ENCODE measurements around the gene ZFAND3. TPM values are rescaled to one million over a fixed set of nuclear protein-coding genes. Genes with fewer than 3 reads are reported as not detected.

ZFAND3 gene
- total and polyA plus RNA-seq, 2 donors (not counting 1 experiment from before 2014, with no cell fraction given), result 13.5 to 58.3 TPM

DNA sequence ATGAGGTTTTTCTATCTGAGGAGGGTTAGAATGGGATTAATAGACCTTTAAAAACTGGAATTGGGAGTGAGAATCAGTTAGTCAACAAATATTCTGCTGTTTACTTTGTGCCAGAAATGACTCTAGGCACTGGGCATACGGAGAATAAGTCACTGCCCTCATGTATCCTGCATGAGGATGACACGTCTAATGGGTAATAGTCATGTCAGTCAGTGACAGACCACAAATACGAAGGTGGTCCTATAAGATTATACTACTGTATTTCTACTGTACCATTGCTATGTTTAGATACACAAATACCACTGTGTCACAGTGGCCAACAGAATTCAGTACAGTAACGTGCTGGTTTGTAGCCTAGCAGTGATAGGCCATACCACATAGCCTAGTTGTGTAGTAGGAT is 30.7 kb downstream of the ZFAND3 start:
- Histone ChIP-seq H3K4me1 (ENCODE audit: control insufficient read depth in 2 of 2, insufficient read depth in 2 of 2, low read length in 2 of 2) (peaks cover 13 to 15% of the 10 kb centered on the region in 2 donors), H3K36me3 (replicated peaks in 1 of 2; ENCODE audit: control extremely low read depth in 1 of 2, control insufficient read depth in 1 of 2, extremely low read depth in 1 of 2, insufficient read depth in 2 of 2, low read length in 1 of 2) (peaks cover 0 to 5% of the 10 kb centered on the region in 2 experiments), H4K20me1 (ENCODE audit: control insufficient read depth, insufficient read depth, low read length, poor library complexity, severe bottlenecking) (peaks cover 60% of the 10 kb centered on the region), H3K9me3 (ENCODE audit: control extremely low read depth in 1 of 3, control insufficient read depth in 2 of 3, insufficient read depth in 1 of 3, low read length in 2 of 3) (no peaks in the 10 kb centered on the region), H3K27me3 (replicated peaks in 1 of 4; ENCODE audit: control extremely low read depth in 1 of 4, control insufficient read depth in 3 of 4, insufficient read depth in 4 of 4, low read length in 3 of 4) (no peaks in the 10 kb centered on the region), H3K4me3 (ENCODE audit: control extremely low read depth in 1 of 5, extremely low read depth in 1 of 5, insufficient read depth in 1 of 5, low read depth in 2 of 5, low read length in 4 of 5) (no peak overlapping the region), H2AFZ (ENCODE audit: insufficient read depth, low read depth, low read length, poor library complexity, severe bottlenecking) (no peak overlapping the region), H3K9ac (ENCODE audit: low read length) (no peak overlapping the region), H3K4me2 (replicated peaks; ENCODE audit: low read depth, low read length, poor library complexity, severe bottlenecking) (peak overlapping the region; percentile 35), H3K79me2 (ENCODE audit: control insufficient read depth, insufficient read depth, low read length) (peaks cover 93% of the 10 kb centered on the region), H3K27ac (ENCODE audit: low read length in 2 of 2) (no peak overlapping the region)
- WGBS (ENCODE audit: insufficient coverage), result 100% methylated on average over 1 of the region's 4 CpGs
- peak overlapping the region; percentile 42 for H3K4me3 Mint-ChIP-seq
- H3K27ac Mint-ChIP-seq, result peak overlapping the region; percentile 7
- no peaks in the 10 kb centered on the region for H3K9me3 Mint-ChIP-seq (ENCODE audit: insufficient read depth)
- peaks cover 57% of the 10 kb centered on the region for H3K4me1 Mint-ChIP-seq
- ChIA-PET POLR2A (no interaction called here), CTCF (interaction anchor here (0.9 kb wide), 1 partner anchor 9 kb away, joined by 3 read pairs; no protein-coding TSS in a partner anchor)
- TF ChIP-seq EZH2 (IDR thresholded peaks at IDR 0.05; ENCODE audit: borderline replicate concordance, insufficient read depth, low read depth, low read length, poor library complexity, severe bottlenecking), result no peak
- TF ChIP-seq, protein P1, sequence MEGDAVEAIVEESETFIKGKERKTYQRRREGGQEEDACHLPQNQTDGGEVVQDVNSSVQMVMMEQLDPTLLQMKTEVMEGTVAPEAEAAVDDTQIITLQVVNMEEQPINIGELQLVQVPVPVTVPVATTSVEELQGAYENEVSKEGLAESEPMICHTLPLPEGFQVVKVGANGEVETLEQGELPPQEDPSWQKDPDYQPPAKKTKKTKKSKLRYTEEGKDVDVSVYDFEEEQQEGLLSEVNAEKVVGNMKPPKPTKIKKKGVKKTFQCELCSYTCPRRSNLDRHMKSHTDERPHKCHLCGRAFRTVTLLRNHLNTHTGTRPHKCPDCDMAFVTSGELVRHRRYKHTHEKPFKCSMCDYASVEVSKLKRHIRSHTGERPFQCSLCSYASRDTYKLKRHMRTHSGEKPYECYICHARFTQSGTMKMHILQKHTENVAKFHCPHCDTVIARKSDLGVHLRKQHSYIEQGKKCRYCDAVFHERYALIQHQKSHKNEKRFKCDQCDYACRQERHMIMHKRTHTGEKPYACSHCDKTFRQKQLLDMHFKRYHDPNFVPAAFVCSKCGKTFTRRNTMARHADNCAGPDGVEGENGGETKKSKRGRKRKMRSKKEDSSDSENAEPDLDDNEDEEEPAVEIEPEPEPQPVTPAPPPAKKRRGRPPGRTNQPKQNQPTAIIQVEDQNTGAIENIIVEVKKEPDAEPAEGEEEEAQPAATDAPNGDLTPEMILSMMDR (IDR thresholded peaks at IDR 0.05), result no peak
- DNase-seq (no peak), ATAC-seq (ENCODE audit: low read depth) (no peak)
- H3K27me3 Mint-ChIP-seq, result no peaks in the 10 kb centered on the region
- intact Hi-C loops (cut with micrococcal nuclease), result no loop called here

GRCh38 chr6:37850728-37851285 is 31.3 kb downstream of the ZFAND3 start:
- H3K27ac Mint-ChIP-seq, result no peak overlapping the region
- CTCF ChIA-PET, result interaction anchor here (1.1 kb wide), 1 partner anchor 61 kb away, joined by 4 read pairs; no protein-coding TSS in a partner anchor
- H3K4me1 Mint-ChIP-seq, result peaks cover 55% of the 10 kb centered on the region

More at GRCh38 chr6:37850728-37851285, 31.3 kb downstream of the ZFAND3 start:
- peak overlapping the region; percentile 8 for H3K4me3 Mint-ChIP-seq
- H4K20me1 ChIP-seq (ENCODE audit: control insufficient read depth, insufficient read depth, low read length, poor library complexity, severe bottlenecking), result peaks cover 60% of the 10 kb centered on the region
- H3K4me3 ChIP-seq (ENCODE audit: control extremely low read depth in 1 of 5, extremely low read depth in 1 of 5, insufficient read depth in 1 of 5, low read depth in 2 of 5, low read length in 4 of 5), result no peak overlapping the region
- intact Hi-C loops (cut with micrococcal nuclease), result no loop called here
- peak overlapping the region; percentile 35 for H3K4me2 ChIP-seq (replicated peaks; ENCODE audit: low read depth, low read length, poor library complexity, severe bottlenecking)
- peaks cover 0 to 5% of the 10 kb centered on the region in 2 experiments for H3K36me3 ChIP-seq (replicated peaks in 1 of 2; ENCODE audit: control extremely low read depth in 1 of 2, control insufficient read depth in 1 of 2, extremely low read depth in 1 of 2, insufficient read depth in 2 of 2, low read length in 1 of 2)
- no peaks in the 10 kb centered on the region for H3K27me3 Mint-ChIP-seq
- WGBS (ENCODE audit: insufficient coverage), result 100% methylated on average over 3 of the region's 9 CpGs
- H3K9me3 Mint-ChIP-seq (ENCODE audit: insufficient read depth), result no peaks in the 10 kb centered on the region
- peaks cover 13 to 15% of the 10 kb centered on the region in 2 donors for H3K4me1 ChIP-seq (ENCODE audit: control insufficient read depth in 2 of 2, insufficient read depth in 2 of 2, low read length in 2 of 2)
- no peak overlapping the region for H2AFZ ChIP-seq (ENCODE audit: insufficient read depth, low read depth, low read length, poor library complexity, severe bottlenecking)
- peaks cover 93% of the 10 kb centered on the region for H3K79me2 ChIP-seq (ENCODE audit: control insufficient read depth, insufficient read depth, low read length)
- H3K9me3 ChIP-seq (ENCODE audit: control extremely low read depth in 1 of 3, control insufficient read depth in 2 of 3, insufficient read depth in 1 of 3, low read length in 2 of 3), result no peaks in the 10 kb centered on the region
- DNase-seq (peak; percentile 57), ATAC-seq (ENCODE audit: low read depth) (peak; percentile 51)
- no peak for TF ChIP-seq EZH2 (IDR thresholded peaks at IDR 0.05; ENCODE audit: borderline replicate concordance, insufficient read depth, low read depth, low read length, poor library complexity, severe bottlenecking)
- TF ChIP-seq, protein P1 (IDR thresholded peaks at IDR 0.05), result no peak
- POLR2A ChIA-PET, result interaction anchor here (0.7 kb wide), 1 partner anchor 1241 kb away, joined by 4 read pairs; no protein-coding TSS in a partner anchor
- H3K27ac ChIP-seq (ENCODE audit: low read length in 2 of 2), result no peak overlapping the region
- H3K9ac ChIP-seq (ENCODE audit: low read length), result no peak overlapping the region
- H3K27me3 ChIP-seq (replicated peaks in 1 of 4; ENCODE audit: control extremely low read depth in 1 of 4, control insufficient read depth in 3 of 4, insufficient read depth in 4 of 4, low read length in 3 of 4), result no peaks in the 10 kb centered on the region
